HepG2 (cell line): ENCODE measurements around the gene BAHCC1. TPM values are rescaled to one million over a fixed set of nuclear protein-coding genes. Genes with fewer than 3 reads are reported as not detected.

Experiments
- FOXK2 ChIP-seq: fragments of 450-650 bp; IDR thresholded peaks from 2 replicates; pipeline ENCODE4 v1.6.1; 2016
- MIER3 ChIP-seq: IDR thresholded peaks from 2 replicates; pipeline ENCODE4 v1.6.1; 2016; ENCODE audit warnings: missing compliant biosample characterization, borderline replicate concordance
- MXD4 ChIP-seq: IDR thresholded peaks from 2 replicates; pipeline ENCODE4 v1.6.1; 2016; ENCODE audit warnings: mild to moderate bottlenecking, missing biosample characterization, missing genetic modification reagents
- PAX8 ChIP-seq: sonication (generic); formaldehyde crosslinking; IDR thresholded peaks from 2 replicates; pipeline ENCODE4 v1.8.0; 2022; ENCODE audit warnings: mild to moderate bottlenecking, missing genetic modification reagents, borderline replicate concordance
- PHF8 ChIP-seq: sonication (generic); formaldehyde crosslinking; IDR thresholded peaks from 2 replicates; pipeline ENCODE4 v1.5.0; 2020; ENCODE audit warnings: missing genetic modification reagents
- PLRG1 ChIP-seq: fragments of 450-650 bp; conservative IDR thresholded peaks from 2 replicates; pipeline ENCODE4 v1.6.1; 2016
- POLR2A ChIP-seq, 2 experiments: IDR thresholded peaks; 2 replicates each; pipeline ENCODE4 v1.6.1; 2011; ENCODE audit warnings: low read depth in 2 of 2, low read length in 2 of 2, mild to moderate bottlenecking in 1 of 2, moderate library complexity in 1 of 2; ENCODE audit not compliant: insufficient read depth in 1 of 2
- SMARCC2 ChIP-seq: fragments of 450-650 bp; IDR thresholded peaks from 2 replicates; pipeline ENCODE4 v1.6.1; 2017; ENCODE audit warnings: antibody characterized with exemption, mild to moderate bottlenecking
- ZFP36 ChIP-seq: fragments of 150-350 bp; IDR thresholded peaks from 2 replicates; pipeline ENCODE4 v1.6.1; 2018; ENCODE audit warnings: borderline replicate concordance, low read length, low read depth; ENCODE audit not compliant: partially characterized antibody
- ZNF136 ChIP-seq: sonication (generic); formaldehyde crosslinking; IDR thresholded peaks from 2 replicates; pipeline ENCODE4 v1.8.1; 2022; ENCODE audit warnings: low read depth, mild to moderate bottlenecking, moderate library complexity, missing genetic modification reagents
- ZNF678 ChIP-seq: sonication (generic); formaldehyde crosslinking; IDR thresholded peaks from 2 replicates; pipeline ENCODE4 v1.4.0; 2020; ENCODE audit warnings: mild to moderate bottlenecking, missing genetic modification reagents
- polyA plus RNA-seq, 8 experiments: library from polyadenylated mRNA; depleted of rRNA in 3 of 8; stranded (reverse) in 7 of 8; unstranded in 1 of 8; fragments of >200 nt; fragmentation: Illumina TruSeq in 4 of 8; extraction: Trizol in 4 of 8; gene quantifications; 2 replicates each; pipeline versions ENCODE4 v1.2.1 to v1.2.3, GENCODE V29; 2011 to 2016; ENCODE audit warnings: low read depth in 4 of 8, missing spikeins in 1 of 8, mixed read lengths in 1 of 8; ENCODE audit not compliant: insufficient read depth in 1 of 8
- total RNA-seq, 5 experiments: library from RNA; depleted of rRNA; stranded (reverse); fragments of >200 nt; fragmentation: Illumina TruSeq; extraction: Trizol; gene quantifications; 2 replicates each; pipeline ENCODE4 v1.2.3, GENCODE V29; 2016; ENCODE audit warnings: low read depth in 1 of 5
- TF ChIP-seq, protein P1 (sequence below): sonication (generic); formaldehyde crosslinking; IDR thresholded peaks from 2 replicates; pipeline ENCODE4 v1.9.0; 2021; ENCODE audit warnings: mild to moderate bottlenecking, missing genetic modification reagents
- TF ChIP-seq, protein P2 (sequence below): sonication (generic); formaldehyde crosslinking; IDR thresholded peaks from 2 replicates; pipeline ENCODE4 v1.5.1; 2020; ENCODE audit warnings: mild to moderate bottlenecking, missing genetic modification reagents, borderline replicate concordance
- TF ChIP-seq, protein P3 (sequence below): IDR thresholded peaks from 2 replicates; pipeline ENCODE4 v1.6.1; 2018; ENCODE audit warnings: missing genetic modification reagents
- TF ChIP-seq, protein P4 (sequence below): sonication (generic); formaldehyde crosslinking; IDR thresholded peaks from 2 replicates; pipeline ENCODE4 v1.4.0; 2020; ENCODE audit warnings: mild to moderate bottlenecking, missing genetic modification reagents
- TF ChIP-seq, protein P5 (sequence below): sonication (generic); formaldehyde crosslinking; IDR thresholded peaks from 2 replicates; pipeline ENCODE4 v1.5.1; 2020; ENCODE audit warnings: missing genetic modification reagents, mild to moderate bottlenecking, borderline replicate concordance

Gene BAHCC1
- total and polyA plus RNA-seq, 2 of the 13 experiments (the other 11 are each of a cell fraction or from before 2014, with no cell fraction given) = 1.4 to 1.7 TPM

DNA sequence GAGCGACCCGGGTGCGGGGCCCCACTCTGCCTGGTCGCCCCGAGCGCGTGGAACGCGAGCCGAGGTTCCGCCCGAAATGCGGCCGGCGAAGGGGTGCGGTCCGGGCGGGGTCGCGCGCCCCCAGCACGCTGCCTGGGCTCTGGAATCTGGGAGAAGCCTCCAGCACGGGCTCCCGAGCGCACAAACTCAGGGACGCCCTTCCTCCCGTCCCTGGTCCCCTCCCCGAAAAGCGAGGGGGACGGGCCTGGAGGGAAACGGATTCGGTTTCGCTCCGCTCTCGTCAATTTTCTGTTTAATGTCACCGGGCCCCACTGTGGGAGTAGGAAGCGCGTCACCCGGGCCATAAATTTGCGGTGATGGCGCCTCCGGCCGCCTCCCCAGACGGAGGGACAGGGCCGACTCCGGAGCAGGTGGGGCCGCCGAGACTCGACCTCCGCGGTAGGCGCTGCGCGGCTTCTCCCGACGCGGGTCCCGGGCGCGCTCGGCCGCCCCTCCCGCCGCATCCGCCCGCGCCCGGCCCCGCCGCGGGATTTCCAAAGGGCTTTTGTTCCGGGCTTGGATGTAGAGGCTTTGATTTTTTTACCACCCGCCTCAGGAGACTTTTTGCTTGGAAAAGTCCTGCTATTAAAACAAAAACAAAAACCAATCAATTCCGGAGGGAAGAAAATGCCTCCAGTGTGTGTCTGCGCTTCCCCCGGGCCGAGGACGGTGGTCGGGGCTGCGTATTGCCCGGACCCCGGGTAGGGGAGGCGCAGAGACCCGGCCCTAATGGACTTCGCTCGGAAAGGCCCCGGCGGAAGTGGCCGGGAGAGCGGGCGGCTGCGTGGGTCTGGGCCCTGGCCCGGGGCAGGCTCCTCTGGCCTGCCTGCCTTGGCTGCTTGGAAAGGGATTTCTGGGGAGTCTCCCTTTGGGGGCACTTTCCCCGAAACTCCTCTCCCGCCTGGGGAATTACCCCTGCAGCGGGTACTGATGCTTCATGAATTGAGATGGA is 7.9 kb upstream of the BAHCC1 start (continued):
- TF ChIP-seq, protein P1, sequence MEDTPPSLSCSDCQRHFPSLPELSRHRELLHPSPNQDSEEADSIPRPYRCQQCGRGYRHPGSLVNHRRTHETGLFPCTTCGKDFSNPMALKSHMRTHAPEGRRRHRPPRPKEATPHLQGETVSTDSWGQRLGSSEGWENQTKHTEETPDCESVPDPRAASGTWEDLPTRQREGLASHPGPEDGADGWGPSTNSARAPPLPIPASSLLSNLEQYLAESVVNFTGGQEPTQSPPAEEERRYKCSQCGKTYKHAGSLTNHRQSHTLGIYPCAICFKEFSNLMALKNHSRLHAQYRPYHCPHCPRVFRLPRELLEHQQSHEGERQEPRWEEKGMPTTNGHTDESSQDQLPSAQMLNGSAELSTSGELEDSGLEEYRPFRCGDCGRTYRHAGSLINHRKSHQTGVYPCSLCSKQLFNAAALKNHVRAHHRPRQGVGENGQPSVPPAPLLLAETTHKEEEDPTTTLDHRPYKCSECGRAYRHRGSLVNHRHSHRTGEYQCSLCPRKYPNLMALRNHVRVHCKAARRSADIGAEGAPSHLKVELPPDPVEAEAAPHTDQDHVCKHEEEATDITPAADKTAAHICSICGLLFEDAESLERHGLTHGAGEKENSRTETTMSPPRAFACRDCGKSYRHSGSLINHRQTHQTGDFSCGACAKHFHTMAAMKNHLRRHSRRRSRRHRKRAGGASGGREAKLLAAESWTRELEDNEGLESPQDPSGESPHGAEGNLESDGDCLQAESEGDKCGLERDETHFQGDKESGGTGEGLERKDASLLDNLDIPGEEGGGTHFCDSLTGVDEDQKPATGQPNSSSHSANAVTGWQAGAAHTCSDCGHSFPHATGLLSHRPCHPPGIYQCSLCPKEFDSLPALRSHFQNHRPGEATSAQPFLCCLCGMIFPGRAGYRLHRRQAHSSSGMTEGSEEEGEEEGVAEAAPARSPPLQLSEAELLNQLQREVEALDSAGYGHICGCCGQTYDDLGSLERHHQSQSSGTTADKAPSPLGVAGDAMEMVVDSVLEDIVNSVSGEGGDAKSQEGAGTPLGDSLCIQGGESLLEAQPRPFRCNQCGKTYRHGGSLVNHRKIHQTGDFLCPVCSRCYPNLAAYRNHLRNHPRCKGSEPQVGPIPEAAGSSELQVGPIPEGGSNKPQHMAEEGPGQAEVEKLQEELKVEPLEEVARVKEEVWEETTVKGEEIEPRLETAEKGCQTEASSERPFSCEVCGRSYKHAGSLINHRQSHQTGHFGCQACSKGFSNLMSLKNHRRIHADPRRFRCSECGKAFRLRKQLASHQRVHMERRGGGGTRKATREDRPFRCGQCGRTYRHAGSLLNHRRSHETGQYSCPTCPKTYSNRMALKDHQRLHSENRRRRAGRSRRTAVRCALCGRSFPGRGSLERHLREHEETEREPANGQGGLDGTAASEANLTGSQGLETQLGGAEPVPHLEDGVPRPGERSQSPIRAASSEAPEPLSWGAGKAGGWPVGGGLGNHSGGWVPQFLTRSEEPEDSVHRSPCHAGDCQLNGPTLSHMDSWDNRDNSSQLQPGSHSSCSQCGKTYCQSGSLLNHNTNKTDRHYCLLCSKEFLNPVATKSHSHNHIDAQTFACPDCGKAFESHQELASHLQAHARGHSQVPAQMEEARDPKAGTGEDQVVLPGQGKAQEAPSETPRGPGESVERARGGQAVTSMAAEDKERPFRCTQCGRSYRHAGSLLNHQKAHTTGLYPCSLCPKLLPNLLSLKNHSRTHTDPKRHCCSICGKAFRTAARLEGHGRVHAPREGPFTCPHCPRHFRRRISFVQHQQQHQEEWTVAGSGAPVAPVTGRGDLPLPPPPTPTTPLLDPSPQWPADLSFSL (CRISPR knock-in tag) = no peak
- TF ChIP-seq ZFP36 (no peak), PHF8 (CRISPR knock-in tag) (peak; percentile 29; the same call in 1 of the 2 replicates), MXD4 (CRISPR knock-in tag) (no peak), MIER3 (no peak), POLR2A (IDR thresholded peaks at IDR 0.05; ENCODE audit: insufficient read depth in 1 of 2, low read depth in 2 of 2, low read length in 2 of 2) (no peak), FOXK2 (no peak), ZNF678 (CRISPR knock-in tag) (no peak), PAX8 (no peak), ZNF136 (CRISPR knock-in tag) (no peak), PLRG1 (no peak), SMARCC2 (no peak)
- TF ChIP-seq, protein P2, sequence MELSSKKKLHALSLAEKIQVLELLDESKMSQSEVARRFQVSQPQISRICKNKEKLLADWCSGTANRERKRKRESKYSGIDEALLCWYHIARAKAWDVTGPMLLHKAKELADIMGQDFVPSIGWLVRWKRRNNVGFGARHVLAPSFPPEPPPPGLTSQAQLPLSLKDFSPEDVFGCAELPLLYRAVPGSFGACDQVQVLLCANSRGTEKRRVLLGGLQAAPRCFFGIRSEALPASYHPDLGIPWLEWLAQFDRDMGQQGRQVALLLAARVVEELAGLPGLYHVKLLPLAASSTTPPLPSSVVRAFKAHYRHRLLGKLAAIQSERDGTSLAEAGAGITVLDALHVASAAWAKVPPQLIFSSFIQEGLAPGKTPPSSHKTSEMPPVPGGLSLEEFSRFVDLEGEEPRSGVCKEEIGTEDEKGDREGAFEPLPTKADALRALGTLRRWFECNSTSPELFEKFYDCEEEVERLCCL (CRISPR knock-in tag) = no peak
- TF ChIP-seq, protein P3, sequence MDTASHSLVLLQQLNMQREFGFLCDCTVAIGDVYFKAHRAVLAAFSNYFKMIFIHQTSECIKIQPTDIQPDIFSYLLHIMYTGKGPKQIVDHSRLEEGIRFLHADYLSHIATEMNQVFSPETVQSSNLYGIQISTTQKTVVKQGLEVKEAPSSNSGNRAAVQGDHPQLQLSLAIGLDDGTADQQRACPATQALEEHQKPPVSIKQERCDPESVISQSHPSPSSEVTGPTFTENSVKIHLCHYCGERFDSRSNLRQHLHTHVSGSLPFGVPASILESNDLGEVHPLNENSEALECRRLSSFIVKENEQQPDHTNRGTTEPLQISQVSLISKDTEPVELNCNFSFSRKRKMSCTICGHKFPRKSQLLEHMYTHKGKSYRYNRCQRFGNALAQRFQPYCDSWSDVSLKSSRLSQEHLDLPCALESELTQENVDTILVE (CRISPR knock-in tag) = 0 out of 2 replicates have a peak, but pooled peaks have one; percentile 33
- TF ChIP-seq, protein P4, sequence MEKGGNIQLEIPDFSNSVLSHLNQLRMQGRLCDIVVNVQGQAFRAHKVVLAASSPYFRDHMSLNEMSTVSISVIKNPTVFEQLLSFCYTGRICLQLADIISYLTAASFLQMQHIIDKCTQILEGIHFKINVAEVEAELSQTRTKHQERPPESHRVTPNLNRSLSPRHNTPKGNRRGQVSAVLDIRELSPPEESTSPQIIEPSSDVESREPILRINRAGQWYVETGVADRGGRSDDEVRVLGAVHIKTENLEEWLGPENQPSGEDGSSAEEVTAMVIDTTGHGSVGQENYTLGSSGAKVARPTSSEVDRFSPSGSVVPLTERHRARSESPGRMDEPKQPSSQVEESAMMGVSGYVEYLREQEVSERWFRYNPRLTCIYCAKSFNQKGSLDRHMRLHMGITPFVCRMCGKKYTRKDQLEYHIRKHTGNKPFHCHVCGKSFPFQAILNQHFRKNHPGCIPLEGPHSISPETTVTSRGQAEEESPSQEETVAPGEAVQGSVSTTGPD (CRISPR knock-in tag) = no peak
- TF ChIP-seq, protein P5, sequence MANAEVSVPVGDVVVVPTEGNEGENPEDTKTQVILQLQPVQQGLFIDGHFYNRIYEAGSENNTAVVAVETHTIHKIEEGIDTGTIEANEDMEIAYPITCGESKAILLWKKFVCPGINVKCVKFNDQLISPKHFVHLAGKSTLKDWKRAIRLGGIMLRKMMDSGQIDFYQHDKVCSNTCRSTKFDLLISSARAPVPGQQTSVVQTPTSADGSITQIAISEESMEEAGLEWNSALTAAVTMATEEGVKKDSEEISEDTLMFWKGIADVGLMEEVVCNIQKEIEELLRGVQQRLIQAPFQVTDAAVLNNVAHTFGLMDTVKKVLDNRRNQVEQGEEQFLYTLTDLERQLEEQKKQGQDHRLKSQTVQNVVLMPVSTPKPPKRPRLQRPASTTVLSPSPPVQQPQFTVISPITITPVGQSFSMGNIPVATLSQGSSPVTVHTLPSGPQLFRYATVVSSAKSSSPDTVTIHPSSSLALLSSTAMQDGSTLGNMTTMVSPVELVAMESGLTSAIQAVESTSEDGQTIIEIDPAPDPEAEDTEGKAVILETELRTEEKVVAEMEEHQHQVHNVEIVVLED = no peak
